Measurements from ENCODE around the gene BOD1.
"Not testable (repeated sequence)": the region's sequence is repeated elsewhere in the genome, so short reads cannot be mapped to it uniquely, and the experiment has no call there.

BOD1 gene

DNA sequence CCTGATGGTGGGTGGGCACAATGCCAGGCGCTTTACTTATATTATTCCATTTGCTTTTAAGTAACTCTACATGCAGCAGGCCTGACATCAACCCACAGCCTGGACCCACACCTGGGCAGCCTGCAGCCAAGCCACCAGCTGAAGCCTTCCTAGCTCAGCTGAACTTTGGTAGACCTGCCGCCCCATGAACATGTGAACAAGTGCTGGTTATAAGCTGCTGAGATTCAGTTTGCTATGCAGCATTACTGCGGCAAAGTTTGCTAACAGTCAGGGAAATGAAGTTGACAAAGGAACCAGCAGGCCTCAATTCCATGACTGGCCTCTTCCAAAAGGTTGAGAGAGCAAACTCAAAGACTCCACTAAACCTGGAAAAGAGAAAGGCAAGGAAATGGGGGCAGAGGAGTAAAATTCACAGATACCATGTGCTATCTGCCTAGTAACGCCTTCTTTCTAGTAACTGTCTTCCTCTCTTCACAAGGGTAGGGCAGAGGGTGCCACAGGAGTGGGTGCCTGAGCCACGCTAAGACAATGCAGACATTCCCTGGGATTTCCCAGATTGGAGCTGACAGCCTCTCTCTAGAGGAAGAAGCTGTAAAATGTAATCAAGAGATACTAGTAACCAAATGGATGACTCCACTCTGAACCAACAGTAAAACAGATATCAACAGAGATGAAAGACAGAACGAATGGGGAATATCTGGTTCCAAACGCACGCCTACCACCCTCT lies 2.9 kb downstream of the BOD1 start:
- no peak for DNase-seq

DNA sequence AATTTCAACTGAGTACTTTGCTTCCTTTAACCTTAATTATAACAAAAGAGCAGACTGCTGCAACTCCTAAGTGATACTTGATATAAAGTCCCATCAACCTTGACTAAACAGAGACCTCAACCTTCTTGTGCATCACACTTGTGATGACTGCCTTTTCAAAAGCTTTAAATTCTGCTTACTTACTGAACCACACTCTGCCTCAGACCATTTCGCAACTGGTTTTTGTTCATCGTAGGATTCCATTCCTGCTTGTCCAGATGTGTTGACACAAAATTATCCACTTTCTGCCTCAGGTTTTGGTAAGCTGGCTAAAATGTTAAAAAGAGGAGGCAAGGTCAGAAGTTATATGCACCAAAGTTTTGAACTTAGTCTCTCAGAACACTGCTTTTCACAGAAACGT lies 3.5 kb downstream of the BOD1 start:
- no peak for DNase-seq

DNA sequence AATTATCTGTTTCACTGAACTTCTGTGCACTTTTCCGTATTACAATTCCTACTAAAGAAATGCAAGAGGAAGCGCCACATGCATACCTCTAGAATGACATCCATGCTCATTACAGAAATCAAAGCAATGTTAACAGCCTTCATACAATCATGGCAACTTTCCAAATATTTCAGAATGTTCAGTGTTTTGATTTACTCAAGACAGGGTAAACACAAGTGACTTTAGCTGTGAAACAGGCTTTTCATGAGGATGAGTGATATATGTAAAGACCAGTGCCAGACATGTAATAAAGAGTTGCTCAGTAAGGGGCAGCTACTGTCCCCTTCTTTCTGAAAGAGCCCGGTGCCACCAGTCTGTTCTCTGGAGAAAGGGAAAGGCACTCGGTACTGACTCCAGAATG lies 4.7 kb downstream of the BOD1 start:
- no peak for DNase-seq

DNA sequence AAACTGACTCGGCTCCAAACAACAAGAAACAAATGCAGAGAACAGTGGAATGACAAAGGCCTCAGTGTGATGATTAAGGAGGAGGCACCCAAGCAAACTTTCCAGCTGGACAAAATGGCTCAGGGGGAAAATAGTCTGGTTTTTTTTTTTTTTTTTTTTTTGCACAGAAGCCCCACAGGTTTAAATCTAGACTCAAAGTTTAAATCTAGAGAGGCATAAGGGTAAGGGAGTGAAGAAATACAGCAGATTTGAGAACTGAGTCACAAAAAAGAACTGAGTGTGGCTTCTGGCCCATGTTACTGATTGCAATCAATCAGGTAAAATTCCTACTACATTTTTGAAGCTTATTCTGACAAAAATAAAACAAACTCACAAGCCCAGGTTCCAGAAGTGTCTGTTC lies 12.3 kb downstream of the BOD1 start:
- DNase-seq: no peak

DNA sequence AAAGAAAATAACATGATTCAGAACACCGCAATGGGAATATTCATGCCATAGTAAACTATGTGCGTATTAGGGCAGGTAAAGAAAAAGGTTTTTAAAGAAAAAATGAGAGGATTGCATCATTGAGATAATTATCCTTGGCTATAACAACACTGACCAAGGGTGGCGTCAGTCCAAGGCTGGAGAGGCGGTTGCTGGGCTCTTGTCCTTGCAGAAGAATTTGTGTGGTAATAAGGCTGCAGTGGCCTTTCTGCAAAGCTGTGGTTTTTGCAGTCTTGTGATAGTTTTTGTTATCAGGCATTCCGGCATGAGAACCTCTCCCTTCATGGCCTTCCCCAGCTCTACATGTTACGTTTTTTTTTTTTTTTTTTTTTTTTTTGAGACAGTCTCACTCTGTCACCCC lies 14.0 kb downstream of the BOD1 start:
- DNase-seq: peak; percentile 96

DNA sequence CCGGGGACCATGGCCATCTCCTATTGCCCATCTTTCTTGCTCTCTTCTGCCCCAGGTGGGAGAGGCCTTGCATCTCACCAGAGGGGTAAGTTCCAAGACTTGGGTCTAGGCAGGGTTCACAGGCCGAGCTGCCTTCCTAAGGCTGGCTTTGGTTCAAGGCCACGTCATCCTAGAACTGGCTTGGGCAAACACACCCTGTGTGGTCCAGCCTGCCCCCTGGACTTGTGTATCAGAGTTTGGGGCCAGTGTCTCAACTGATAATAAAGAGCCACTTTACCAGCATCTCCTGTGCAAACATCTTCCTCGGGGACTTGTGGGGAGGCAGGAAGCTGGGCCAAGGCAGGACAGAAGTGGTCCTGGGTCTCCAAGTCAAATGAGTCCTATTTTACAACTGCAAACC lies 17.8 kb downstream of the BOD1 start:
- DNase-seq: no peak

DNA sequence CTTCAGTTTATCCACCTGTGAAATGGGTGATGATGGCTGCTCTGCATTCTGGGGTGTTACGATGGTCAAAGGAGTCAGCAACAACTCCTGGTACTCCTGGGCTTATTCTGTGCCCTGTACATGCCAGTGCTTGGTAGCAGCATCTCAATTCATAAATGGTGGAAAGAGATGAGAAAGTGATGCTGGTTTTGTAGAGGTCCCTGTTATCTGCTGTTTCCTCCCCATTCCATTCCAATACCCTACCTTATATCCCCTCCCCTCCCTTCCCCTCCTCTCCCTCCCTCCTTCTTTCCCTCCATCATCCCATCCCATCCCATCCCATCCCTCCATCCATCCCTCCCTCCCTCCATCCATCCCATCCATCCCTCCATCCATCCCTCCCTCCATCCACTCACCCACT lies 19.1 kb downstream of the BOD1 start:
- DNase-seq: no peak

DNA sequence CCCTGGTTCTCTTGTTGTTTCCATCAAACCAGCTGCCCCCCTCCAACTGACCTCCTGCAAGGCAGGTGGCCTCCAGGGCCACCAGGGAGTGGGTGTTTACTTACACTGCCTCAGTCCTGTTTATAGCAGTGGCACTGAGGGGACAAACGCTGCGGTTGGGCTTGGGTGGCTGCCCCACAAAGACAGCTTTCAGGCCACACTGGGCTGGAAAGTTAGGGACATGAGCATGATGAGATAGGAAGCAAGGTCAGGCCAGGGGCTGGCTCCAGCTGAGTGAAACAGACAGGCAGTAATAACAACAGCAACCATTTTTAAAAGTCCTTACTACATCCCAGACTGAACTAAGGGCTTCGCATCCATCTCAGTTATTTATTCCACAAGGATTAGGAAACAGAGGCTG lies 20.6 kb downstream of the BOD1 start:
- no peak for DNase-seq

DNA sequence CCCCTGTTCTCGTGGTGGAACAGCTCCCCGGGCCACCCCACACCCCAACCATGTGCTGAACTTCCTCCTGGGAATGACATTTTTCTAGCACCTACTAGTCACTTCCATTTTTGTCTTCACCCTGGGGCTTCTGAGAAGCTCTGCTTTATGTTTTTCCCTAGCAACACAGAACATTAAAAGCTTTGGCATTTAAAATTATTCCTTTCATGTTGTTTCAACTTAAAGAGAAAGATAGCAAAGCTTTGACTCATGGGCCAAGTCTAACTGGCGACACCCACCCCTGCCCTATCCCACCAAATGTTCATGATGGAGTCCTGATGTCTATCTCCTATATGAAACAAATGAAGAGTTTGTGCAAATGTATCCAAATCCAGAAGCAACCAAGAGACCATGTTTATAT lies 22.4 kb downstream of the BOD1 start:
- no peak for DNase-seq

DNA sequence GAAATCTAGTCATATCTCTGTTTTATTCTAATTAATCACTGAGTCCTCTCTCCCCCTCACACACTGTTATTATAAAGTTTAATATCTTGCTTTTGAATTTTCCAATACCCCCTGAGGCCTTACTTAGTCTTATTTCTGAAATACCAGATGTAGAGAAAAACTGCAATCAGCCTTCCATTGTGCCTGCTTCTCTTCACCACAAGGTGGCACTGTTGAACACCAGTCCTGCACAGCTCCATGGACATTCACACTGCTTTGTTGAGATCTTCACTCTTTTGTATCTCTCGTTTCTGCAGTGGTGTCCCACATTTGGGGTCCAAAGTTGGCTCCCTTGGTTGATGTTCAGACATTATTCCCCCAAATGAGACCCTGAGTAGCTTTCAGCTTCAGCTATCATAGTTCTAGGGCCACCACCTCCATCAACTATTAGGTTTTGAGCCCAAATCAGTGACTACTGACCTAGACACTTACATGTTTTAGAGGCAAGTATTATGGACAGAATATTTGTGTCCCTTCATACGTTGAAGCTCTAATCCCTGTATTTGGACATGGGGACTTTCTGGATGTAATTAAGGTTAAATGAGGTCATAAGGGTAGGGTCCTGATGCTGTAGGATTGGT lies 24.3 kb downstream of the BOD1 start:
- DNase-seq: peak; percentile 72

DNA sequence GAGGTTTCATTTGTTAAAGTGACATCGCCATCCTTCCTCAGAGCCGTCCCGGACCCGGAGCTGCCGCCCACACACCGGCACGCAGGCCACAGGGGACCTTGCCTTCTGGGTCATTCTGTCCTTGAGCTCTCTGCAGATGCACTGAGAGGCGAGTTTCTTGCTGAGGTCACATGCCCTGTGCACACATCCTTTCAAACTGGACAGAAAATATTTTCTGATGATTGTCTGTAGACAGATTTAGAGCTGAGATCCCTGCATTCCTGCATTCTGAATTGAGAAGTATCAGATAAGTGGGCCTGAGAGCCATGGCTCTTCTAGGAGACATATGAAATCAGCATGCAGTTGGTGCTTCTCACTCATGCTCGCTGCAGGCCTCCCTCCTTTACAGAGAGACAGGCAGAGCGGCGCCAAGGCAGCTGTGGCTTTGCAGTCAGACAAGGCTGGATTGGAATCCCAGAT lies 25.4 kb downstream of the BOD1 start:
- DNase-seq: no peak

DNA sequence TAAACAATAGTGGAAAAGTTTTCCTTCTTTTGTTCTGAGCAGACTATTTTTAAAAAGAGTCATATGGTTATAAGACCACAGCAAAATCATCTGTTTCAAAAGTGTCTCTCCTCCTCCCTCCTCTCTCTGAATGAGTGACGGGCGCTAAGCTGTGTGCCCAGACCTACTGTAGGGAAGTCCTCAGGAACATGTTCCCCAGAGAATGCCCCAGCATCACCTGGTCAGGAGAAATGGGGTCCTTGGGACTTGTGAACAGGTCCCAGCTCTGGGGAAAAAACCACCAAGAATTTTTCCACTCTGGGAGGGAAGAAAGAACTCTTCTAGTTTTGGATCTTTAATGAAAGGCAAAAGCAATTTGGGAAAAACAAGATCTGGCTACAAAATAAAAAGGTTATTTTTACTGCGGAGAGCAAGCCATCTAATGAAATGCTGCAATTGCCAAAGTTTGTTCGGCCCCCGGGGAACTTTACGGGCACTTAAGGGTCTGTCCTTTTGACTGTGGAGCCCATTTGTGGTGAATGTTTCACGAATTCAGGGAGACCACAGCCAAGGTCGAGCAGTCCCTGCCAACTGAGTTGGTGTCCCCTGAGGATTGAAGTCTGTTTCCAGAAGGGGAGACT lies 25.9 kb downstream of the BOD1 start:
- DNase-seq: no peak

DNA sequence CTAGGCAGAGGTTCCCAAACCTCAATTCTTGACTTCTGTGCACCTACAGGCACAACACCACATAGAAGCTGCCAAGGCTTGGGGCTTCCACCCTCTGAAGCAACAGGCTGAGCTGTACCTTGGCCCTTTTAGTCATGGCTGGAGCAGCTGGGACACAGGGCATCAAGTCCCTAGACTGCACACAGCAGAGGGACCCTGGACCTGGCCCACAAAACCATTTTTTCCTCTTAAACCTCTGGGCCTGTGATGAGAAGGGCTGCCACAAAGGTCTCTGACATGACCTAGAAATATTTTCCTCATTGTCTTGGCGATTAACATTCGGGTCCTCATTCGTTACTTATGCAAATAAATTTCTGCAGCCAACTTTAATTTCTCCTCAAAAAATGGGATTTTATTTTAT lies 30.3 kb downstream of the BOD1 start:
- DNase-seq: not testable (repeated sequence)

DNA sequence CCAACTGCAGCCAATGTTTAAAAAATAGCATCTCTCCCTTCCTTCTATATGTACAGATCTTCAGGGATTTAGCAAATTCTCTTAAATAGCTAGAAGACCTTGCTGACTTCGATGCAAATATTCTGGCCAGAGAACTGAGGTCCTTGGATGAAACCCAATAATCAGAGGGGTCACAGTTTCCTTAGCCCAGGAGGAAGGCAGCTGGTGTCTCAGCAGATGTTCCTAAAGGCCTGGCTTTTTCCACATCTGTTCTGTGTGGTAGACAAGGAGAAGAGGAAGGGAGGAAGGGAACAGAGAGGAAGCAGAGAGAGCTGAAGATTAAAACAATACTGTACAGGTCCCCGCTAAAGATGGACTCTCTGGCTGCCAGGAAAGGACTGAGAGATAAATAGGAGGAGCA lies 33.1 kb downstream of the BOD1 start:
- no peak for DNase-seq

DNA sequence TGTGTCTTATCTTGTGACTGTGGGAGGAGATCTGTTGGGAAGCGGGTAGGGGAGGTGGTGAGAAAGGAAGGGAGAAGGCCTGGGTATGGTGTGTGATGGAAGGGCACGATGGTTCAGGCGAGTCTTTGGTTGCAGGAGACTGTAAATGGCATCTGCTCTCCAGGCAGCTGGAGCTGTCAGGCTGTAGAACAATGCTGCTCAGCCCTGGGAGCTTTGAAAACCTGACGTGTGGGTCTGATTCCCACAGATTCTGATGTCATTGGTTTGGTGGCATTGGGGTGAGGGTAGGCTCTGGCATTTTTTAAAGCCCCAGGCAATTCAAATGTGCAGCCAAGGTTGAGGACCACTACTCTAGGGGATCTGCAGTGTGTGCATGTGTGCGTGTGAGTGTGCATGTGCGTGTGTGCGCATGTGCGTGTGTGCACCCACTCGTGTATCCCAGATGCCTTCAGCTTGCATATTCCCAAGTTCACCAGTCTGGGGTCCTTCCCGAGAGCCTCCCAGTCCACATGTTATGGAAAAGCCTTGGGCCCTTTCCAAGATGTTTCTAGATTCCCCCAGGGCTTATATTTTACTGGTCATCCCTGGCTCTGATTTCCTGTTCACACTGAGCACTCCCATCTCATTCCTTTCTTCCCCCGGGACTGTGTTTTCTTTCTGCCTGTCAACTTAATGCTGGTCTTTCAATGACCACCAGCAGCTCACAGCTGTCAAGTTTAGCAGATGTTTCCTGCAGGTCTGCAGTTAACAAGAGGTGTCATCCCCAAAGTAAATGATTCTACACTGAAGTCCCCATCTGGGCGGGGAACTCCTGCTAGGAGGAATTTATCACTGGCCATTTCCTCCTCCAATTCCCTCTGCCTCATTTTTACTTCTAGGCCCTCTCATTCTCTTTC lies 34.0 kb downstream of the BOD1 start:
- no peak for DNase-seq

DNA sequence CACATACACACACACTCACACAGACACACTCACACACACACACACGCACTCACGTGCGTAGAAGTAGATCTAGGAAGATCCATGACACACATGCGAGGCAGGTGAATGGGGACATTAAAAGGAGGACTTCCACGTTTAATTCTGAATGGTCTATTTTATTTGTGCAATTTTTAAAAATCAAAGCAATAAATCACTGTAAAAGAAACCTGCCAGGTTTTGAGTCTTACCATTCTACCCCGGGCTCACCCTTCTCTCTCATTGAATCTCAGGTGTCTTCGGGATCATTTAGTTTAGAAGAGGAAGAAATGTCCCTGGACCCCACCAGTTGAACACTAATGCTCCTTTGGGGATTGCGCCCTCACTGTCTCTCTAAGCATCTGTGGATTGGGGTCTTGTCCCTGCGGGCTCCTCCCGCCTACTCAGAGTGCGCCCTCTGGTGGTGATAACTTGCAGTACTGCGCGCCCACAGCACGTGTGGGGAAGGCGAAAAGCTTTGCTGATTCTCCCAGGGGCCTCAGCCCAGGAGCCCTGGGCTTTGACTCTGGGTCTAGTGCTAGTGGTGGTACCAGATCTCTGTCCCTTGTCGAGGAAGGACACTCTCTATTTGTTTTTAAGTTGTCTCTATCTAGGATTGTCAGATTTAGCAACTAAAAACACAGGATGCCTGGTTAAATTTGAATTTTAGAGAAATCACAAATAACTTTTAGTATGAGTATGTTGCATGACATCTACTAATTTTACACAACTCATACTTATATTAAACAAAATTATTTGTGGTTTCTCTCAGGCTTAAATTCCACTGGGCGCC lies 34.8 kb downstream of the BOD1 start:
- peak; percentile 19 for DNase-seq

DNA sequence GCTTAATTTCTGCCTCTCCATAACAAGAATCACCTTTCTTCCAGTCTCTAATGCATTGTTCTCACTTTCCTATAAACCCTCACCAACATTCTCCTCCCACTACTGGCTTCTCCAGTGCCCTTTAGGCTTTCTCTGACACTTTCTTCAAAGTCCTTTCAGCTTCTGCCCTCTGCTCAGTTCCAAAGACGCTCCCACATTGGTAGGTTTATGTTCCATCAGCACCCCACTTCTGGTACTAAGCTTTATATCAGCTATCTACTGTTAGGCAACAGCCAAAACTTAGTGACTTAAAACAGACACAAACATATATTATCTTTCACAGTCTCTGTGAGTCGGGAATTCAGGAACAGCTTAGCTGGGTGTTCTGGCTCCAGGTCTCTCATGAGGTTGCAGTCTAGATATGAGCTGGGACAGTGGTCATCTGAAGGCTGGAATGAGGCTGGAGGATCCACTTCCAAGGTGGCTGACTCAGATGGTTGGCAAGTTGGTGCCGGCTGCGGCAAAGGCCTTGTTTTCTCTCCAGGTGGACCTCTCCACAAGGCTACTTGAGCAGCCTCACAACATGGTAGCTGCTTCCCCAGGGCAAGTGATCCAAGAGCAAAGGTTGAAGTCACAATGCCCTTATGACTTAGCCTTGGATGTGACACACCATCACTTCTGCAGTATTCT lies 37.4 kb downstream of the BOD1 start:
- no peak for DNase-seq

DNA sequence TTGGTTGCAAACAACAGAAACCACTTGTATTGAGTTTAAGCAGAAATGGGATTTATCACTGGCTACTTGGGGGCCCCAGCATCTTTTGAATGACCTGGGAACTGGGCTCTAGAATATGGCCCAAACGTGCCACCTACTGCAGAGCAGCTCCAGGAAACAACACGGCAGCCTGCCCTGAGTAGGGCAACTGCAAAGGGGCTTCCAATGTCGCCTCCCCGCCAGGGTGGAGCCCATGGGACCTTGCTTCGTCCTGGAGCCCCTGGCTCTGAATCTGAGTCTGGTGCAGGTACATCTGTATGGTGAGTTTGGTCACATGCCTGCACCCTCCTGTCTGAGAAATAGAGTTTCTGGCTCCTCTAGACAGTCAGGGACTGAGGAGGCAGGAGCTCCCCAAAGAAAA lies 38.6 kb downstream of the BOD1 start:
- no peak for DNase-seq

DNA sequence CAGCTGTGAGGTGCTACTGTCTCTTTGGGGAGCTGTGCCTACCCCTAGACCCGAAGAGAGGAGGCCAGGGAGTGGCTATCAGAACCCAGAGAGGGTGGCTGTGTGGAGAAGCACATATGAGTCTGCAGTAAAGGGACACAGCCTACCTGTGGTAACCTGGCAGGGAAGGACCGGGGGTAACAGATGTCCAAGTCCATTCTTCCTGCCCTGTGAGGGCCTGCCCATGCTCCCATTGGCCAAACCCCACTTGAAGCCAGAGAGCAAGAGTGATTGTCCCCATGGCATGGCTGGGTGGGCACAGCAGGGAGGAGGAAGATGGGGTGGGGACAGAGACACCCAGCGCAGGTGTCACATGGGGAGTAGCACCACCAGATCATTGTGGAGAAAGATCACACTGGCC lies 39.3 kb downstream of the BOD1 start:
- DNase-seq: no peak

DNA sequence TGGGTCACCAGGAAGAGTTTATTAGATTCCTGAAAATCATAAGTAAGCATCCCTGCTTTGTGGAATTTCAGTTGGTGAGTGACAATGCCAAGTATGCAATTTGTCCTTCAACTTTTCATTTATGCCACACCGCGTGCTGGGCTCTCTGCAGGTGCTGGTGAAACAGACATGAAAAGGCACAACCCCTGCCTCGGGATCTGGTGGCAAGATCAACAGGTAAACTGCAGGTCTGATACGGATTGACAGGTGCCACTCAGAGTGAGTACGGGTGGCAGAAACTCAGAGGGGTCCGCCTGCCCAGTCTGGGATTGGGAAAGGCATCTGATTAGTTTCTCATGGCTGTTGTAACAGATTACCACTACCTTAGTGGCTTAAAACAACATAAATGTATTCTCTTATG lies 40.5 kb downstream of the BOD1 start:
- DNase-seq: no peak

DNA sequence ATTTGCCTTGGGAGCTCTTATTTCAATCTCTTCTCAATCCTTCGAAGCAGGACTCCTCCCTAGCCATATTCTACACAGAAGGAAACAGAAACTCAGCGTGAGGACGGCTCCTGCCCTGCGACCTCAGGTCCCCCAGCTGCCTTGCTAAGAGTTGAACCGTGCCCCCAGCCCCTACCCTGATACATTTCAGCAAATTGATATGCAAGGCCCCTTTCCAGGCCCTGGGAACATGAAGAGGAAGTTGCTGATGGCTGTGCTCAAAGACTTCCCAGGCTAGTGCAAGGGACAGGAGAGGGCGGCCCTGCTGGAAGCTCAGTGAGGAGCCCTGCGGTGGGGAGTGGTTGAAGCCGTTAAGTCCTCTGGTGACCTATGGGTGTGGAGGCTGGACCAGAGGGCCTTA lies 41.5 kb downstream of the BOD1 start:
- no peak for DNase-seq
